GM20000 (cell line): ENCODE data around the gene GRIN3A.

Experiments used
- DNase-seq: peaks from one replicate; pipeline ENCODE4 v3.0.0; 2012; ENCODE audit warnings: low spot score
- CTCF ChIP-seq: IDR thresholded peaks from 2 replicates; pipeline ENCODE4 v1.5.1; 2012; ENCODE audit warnings: mild to moderate bottlenecking, control low read depth; ENCODE audit errors: extremely low read depth, missing control alignments

The GRIN3A gene

GRCh38 chr9:101705135-101705661 is 33.2 kb downstream of the GRIN3A start:
- no peak for TF ChIP-seq CTCF
- no peak for DNase-seq

GRCh38 chr9:101702257-101702656 is 36.2 kb downstream of the GRIN3A start:
- no peak for TF ChIP-seq CTCF
- DNase-seq = no peak

- DNase-seq = no peak
These were observed 44.7 kb downstream of the GRIN3A start for GRCh38 chr9:101693546-101694336.

GRCh38 chr9:101691657-101692056 is 46.8 kb downstream of the GRIN3A start:
- DNase-seq = no peak
- TF ChIP-seq CTCF = no peak

More at GRCh38 chr9:101693546-101694336, 44.7 kb downstream of the GRIN3A start:
- TF ChIP-seq CTCF = no peak

GRCh38 chr9:101689039-101689438 is 49.4 kb downstream of the GRIN3A start:
- no peak for DNase-seq
- no peak for TF ChIP-seq CTCF

- DNase-seq = no peak
- no peak for TF ChIP-seq CTCF
These were observed 53.8 kb downstream of the GRIN3A start for GRCh38 chr9:101684665-101685064.

GRCh38 chr9:101683236-101683635 is 55.2 kb downstream of the GRIN3A start:
- no peak for TF ChIP-seq CTCF
- DNase-seq = no peak
